ENCODE results near the gene IL12RB2.

- TF ChIP-seq CTCF (IDR thresholded peaks at IDR 0.05) (no peak), ZFX (IDR thresholded peaks at IDR 0.05; ENCODE audit: borderline replicate concordance) (no peak)
Measured at GRCh38 chr1:67262735-67263134, 44.9 kb upstream of the IL12RB2 start.
